ENCODE results near the gene TMEM250.

DNA sequence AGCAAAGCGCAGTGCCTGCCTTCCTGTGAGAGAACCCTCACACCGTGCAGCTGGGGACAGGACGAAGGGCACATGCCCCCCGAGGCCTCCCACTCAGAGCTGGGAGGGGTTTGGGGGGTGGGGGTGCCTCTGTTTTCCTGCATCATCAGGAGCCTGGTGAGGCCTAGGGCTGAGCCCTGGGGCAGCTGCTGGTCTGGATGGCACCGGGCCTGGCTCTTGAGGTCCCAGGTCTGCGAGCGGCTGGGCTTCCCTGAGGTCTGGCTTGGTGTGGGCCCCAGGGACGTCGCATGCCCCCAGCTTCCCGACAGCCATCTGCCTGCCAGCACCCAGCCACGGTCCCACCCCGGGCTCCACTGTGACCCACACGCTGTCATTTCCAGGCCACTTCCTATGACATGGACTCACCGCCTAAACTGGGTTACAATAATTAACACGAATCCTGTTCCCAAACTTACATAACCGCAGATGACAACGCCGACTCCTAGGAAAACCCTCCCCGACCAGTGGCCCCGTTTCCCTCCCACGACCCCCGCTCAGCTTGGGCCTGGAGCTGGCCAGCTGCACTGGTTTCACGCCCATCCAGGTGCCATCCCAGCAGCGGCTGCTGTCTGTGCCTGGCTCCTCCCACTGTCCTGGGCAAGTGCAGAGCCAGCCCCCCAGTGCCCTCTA, 32.3 kb downstream of the TMEM250 start:
- TF ChIP-seq ZFX (IDR thresholded peaks at IDR 0.05; ENCODE audit: borderline replicate concordance), result no peak
- no peak for TF ChIP-seq CTCF (IDR thresholded peaks at IDR 0.05)

Measured in 22Rv1 (cell line).